SU-DHL-6 (cell line): ENCODE data around the gene THSD7A.

Source experiments
- CTCF ChIP-seq: fragments of 200-600 bp; sonication (generic); IDR thresholded peaks from one replicate; pipeline ENCODE4 v1.5.1; 2017; ENCODE audit warnings: antibody characterized with exemption, mild to moderate bottlenecking, low read length, moderate library complexity; ENCODE audit not compliant: insufficient read depth, poor library complexity, severe bottlenecking
- EZH2phosphoT487 ChIP-seq: fragments of 200-600 bp; sonication (generic), shearing (Covaris generic); conservative IDR thresholded peaks from 2 replicates; pipeline ENCODE4 v1.6.1; 2018; ENCODE audit warnings: mild to moderate bottlenecking, antibody characterized with exemption, low read length, moderate library complexity, mixed read lengths

- TF ChIP-seq EZH2phosphoT487 (no peak), CTCF (no peak)
Measured at GRCh38 chr7:11330208-11330607, 501.8 kb downstream of the THSD7A start.
